Activated T-cell treated with anti-CD3 and anti-CD28 coated beads, Interleukin-2, amount 50 U/mL, for 24 hours (primary cell): Measurements from ENCODE around the gene CFHR1.
"Not testable (repeated sequence)": the region's sequence is repeated elsewhere in the genome, so short reads cannot be mapped to it uniquely, and the experiment has no call there.

Experiments
- DNase-seq: peaks from one replicate; pipeline ENCODE4 v3.0.0-alpha.2; 2020
- H3K27ac Mint-ChIP-seq: 2 replicates; pipeline ENCODE4 v1.8.0; 2020; ENCODE audit warnings: mild to moderate bottlenecking, mixed read lengths
- H3K27me3 Mint-ChIP-seq: 2 replicates; pipeline ENCODE4 v1.8.0; 2020; ENCODE audit warnings: mixed read lengths
- H3K36me3 Mint-ChIP-seq: 2 replicates; pipeline ENCODE4 v1.8.0; 2020; ENCODE audit warnings: low read depth, mixed read lengths
- H3K4me1 Mint-ChIP-seq: 2 replicates; pipeline ENCODE4 v1.8.0; 2020; ENCODE audit warnings: low read depth, mixed read lengths
- H3K4me3 Mint-ChIP-seq: 2 replicates; pipeline ENCODE4 v1.8.0; 2020; ENCODE audit warnings: mild to moderate bottlenecking, moderate library complexity, mixed read lengths
- H3K9me3 Mint-ChIP-seq: 2 replicates; pipeline ENCODE4 v1.8.0; 2020; ENCODE audit warnings: mixed read lengths

The CFHR1 gene

GRCh38 chr1:196819531-196819930 lies at the start of gene CFHR1:
Gene CFHR1, plus strand, starts transcription at chr1:196819731. Its CDS starts 114 bp downstream, at chr1:196819845.
- H3K27ac Mint-ChIP-seq, DNase-seq, H3K4me3 Mint-ChIP-seq, H3K27me3 Mint-ChIP-seq, H3K9me3 Mint-ChIP-seq, H3K4me1 Mint-ChIP-seq, H3K36me3 Mint-ChIP-seq: not testable (repeated sequence)

- H3K27ac Mint-ChIP-seq, H3K4me1 Mint-ChIP-seq, DNase-seq, H3K36me3 Mint-ChIP-seq, H3K27me3 Mint-ChIP-seq, H3K9me3 Mint-ChIP-seq, H3K4me3 Mint-ChIP-seq: not testable (repeated sequence)
These were observed 49.7 kb upstream of the CFHR1 start for GRCh38 chr1:196769823-196770222.

- no peaks in the 10 kb centered on the region for H3K4me1 Mint-ChIP-seq
- H3K36me3 Mint-ChIP-seq: no peaks in the 10 kb centered on the region
- no peaks in the 10 kb centered on the region for H3K27me3 Mint-ChIP-seq
- H3K27ac Mint-ChIP-seq: no peak overlapping the region
- H3K9me3 Mint-ChIP-seq: no peaks in the 10 kb centered on the region
- H3K4me3 Mint-ChIP-seq: no peak overlapping the region
- DNase-seq: no peak
These were observed 45.8 kb upstream of the CFHR1 start for GRCh38 chr1:196773713-196774112.

- Mint-ChIP-seq H3K9me3 (no peaks in the 10 kb centered on the region), H3K4me1 (no peaks in the 10 kb centered on the region), H3K27me3 (no peaks in the 10 kb centered on the region), H3K4me3 (no peak overlapping the region), H3K27ac (no peak overlapping the region), H3K36me3 (no peaks in the 10 kb centered on the region)
- no peak for DNase-seq
These were observed 45.4 kb upstream of the CFHR1 start for GRCh38 chr1:196774175-196774574.

- Mint-ChIP-seq H3K36me3 (no peaks in the 10 kb centered on the region), H3K4me1 (no peaks in the 10 kb centered on the region), H3K27ac (no peak within 1 kb of the TSS), H3K4me3 (no peak within 1 kb of the TSS), H3K27me3 (no peaks in the 10 kb centered on the region), H3K9me3 (no peaks in the 10 kb centered on the region)
- DNase-seq: no peak
These were observed 44.9 kb upstream of the CFHR1 start, which contains the start of gene CFHR3 for GRCh38 chr1:196774603-196775002. Gene CFHR3, plus strand, starts transcription at chr1:196774840. Its CDS starts 47 bp downstream, at chr1:196774887.

GRCh38 chr1:196777603-196778002 lies 41.9 kb upstream of the CFHR1 start:
- Mint-ChIP-seq H3K36me3 (no peaks in the 10 kb centered on the region), H3K27ac (no peak overlapping the region), H3K9me3 (no peaks in the 10 kb centered on the region), H3K4me1 (no peaks in the 10 kb centered on the region), H3K4me3 (no peak overlapping the region), H3K27me3 (no peaks in the 10 kb centered on the region)
- no peak for DNase-seq

- Mint-ChIP-seq H3K36me3 (no peaks in the 10 kb centered on the region), H3K4me3 (no peak overlapping the region), H3K9me3 (no peaks in the 10 kb centered on the region), H3K27ac (no peak overlapping the region), H3K27me3 (no peaks in the 10 kb centered on the region), H3K4me1 (no peaks in the 10 kb centered on the region)
- DNase-seq: no peak
These were observed 40.4 kb upstream of the CFHR1 start for GRCh38 chr1:196779093-196779492.

GRCh38 chr1:196791252-196791651 lies 28.3 kb upstream of the CFHR1 start:
- not testable (repeated sequence) for H3K36me3 Mint-ChIP-seq, H3K27ac Mint-ChIP-seq, H3K9me3 Mint-ChIP-seq, H3K4me3 Mint-ChIP-seq, H3K4me1 Mint-ChIP-seq, DNase-seq, H3K27me3 Mint-ChIP-seq

- H3K27ac Mint-ChIP-seq, H3K9me3 Mint-ChIP-seq, H3K4me3 Mint-ChIP-seq, DNase-seq, H3K4me1 Mint-ChIP-seq, H3K36me3 Mint-ChIP-seq, H3K27me3 Mint-ChIP-seq: not testable (repeated sequence)
These were observed 25.4 kb upstream of the CFHR1 start for GRCh38 chr1:196794103-196794502.

- Mint-ChIP-seq H3K27ac (no peak overlapping the region), H3K4me1 (no peaks in the 10 kb centered on the region), H3K27me3 (no peaks in the 10 kb centered on the region), H3K4me3 (no peak overlapping the region), H3K9me3 (peaks cover 3% of the 10 kb centered on the region), H3K36me3 (no peaks in the 10 kb centered on the region)
- no peak for DNase-seq
These were observed 21.6 kb upstream of the CFHR1 start for GRCh38 chr1:196797891-196798290.

- H3K27ac Mint-ChIP-seq, H3K4me1 Mint-ChIP-seq, H3K27me3 Mint-ChIP-seq, H3K9me3 Mint-ChIP-seq, DNase-seq, H3K4me3 Mint-ChIP-seq, H3K36me3 Mint-ChIP-seq: not testable (repeated sequence)
These were observed 17.6 kb upstream of the CFHR1 start for GRCh38 chr1:196801920-196802319.

- Mint-ChIP-seq H3K27ac (no peak overlapping the region), H3K9me3 (no peaks in the 10 kb centered on the region), H3K36me3 (no peaks in the 10 kb centered on the region), H3K27me3 (no peaks in the 10 kb centered on the region), H3K4me3 (no peak overlapping the region), H3K4me1 (no peaks in the 10 kb centered on the region)
- no peak for DNase-seq
These were observed 10.8 kb upstream of the CFHR1 start for GRCh38 chr1:196808529-196809235.

GRCh38 chr1:196817442-196817841 lies 2.1 kb upstream of the CFHR1 start:
- H3K36me3 Mint-ChIP-seq, H3K4me3 Mint-ChIP-seq, DNase-seq, H3K9me3 Mint-ChIP-seq, H3K27ac Mint-ChIP-seq, H3K27me3 Mint-ChIP-seq, H3K4me1 Mint-ChIP-seq: not testable (repeated sequence)

- not testable (repeated sequence) for H3K9me3 Mint-ChIP-seq, H3K4me1 Mint-ChIP-seq, H3K36me3 Mint-ChIP-seq, H3K4me3 Mint-ChIP-seq, H3K27ac Mint-ChIP-seq, H3K27me3 Mint-ChIP-seq, DNase-seq
These were observed 8.3 kb downstream of the CFHR1 start for GRCh38 chr1:196827860-196828259.

- not testable (repeated sequence) for H3K27me3 Mint-ChIP-seq, H3K27ac Mint-ChIP-seq, H3K9me3 Mint-ChIP-seq, H3K4me1 Mint-ChIP-seq, H3K4me3 Mint-ChIP-seq, H3K36me3 Mint-ChIP-seq, DNase-seq
These were observed 30.3 kb downstream of the CFHR1 start for GRCh38 chr1:196849613-196850492.
